Fibroblast of lung (primary cell): ENCODE data around the gene MS4A4A. TPM values are rescaled to one million over a fixed set of nuclear protein-coding genes. Genes with fewer than 3 reads are reported as not detected.

Source experiments
- DNase-seq, 2 donors: peaks; one replicate each; pipeline versions ENCODE4 v3.0.0 to v3.0.0-alpha.2; 2010; ENCODE audit warnings: low read depth in 2 of 2
- H2AFZ ChIP-seq: 2 replicates; pipeline ENCODE4 v1.5.1; 2012; ENCODE audit warnings: low read length, control low read depth, inconsistent platforms
- H3K27ac ChIP-seq: 2 replicates; pipeline ENCODE4 v1.5.1; 2011; ENCODE audit warnings: low read length, control low read depth; ENCODE audit not compliant: insufficient read depth
- H3K27me3 ChIP-seq: 2 replicates; pipeline ENCODE4 v1.5.1; 2011; ENCODE audit warnings: mild to moderate bottlenecking, low read length; ENCODE audit not compliant: control insufficient read depth, insufficient read depth
- H3K36me3 ChIP-seq: 2 replicates; pipeline ENCODE4 v1.5.1; 2011; ENCODE audit warnings: low read length; ENCODE audit not compliant: control insufficient read depth, insufficient read depth
- H3K4me1 ChIP-seq: 2 replicates; pipeline ENCODE4 v1.5.1; 2011; ENCODE audit warnings: low read length; ENCODE audit not compliant: control insufficient read depth, insufficient read depth; ENCODE audit errors: extremely low read depth
- H3K4me2 ChIP-seq: 2 replicates; pipeline ENCODE4 v1.5.1; 2011; ENCODE audit warnings: low read length, control low read depth; ENCODE audit not compliant: insufficient read depth; ENCODE audit errors: extremely low read depth
- H3K4me3 ChIP-seq, 4 experiments: fragments of 200-600 bp in 1 of 4; sonication (generic) in 1 of 4; replicated peaks in 1 of 4; 2 replicates each; pipeline ENCODE4 v1.5.1; 2011 to 2016; ENCODE audit warnings: low read length in 4 of 4, low read depth in 3 of 4, mild to moderate bottlenecking in 3 of 4, control low read depth in 2 of 4, inconsistent platforms in 1 of 4, mixed read lengths in 1 of 4; ENCODE audit not compliant: insufficient read depth in 1 of 4; ENCODE audit errors: control extremely low read depth in 1 of 4
- H3K79me2 ChIP-seq: 2 replicates; pipeline ENCODE4 v1.5.1; 2012; ENCODE audit warnings: mild to moderate bottlenecking, low read length, inconsistent platforms; ENCODE audit not compliant: control insufficient read depth, insufficient read depth
- H3K9ac ChIP-seq: 2 replicates; pipeline ENCODE4 v1.5.1; 2011; ENCODE audit warnings: mild to moderate bottlenecking, low read length, control low read depth; ENCODE audit not compliant: insufficient read depth
- H3K9me3 ChIP-seq: 2 replicates; pipeline ENCODE4 v1.5.1; 2012; ENCODE audit warnings: low read depth, low read length; ENCODE audit not compliant: control insufficient read depth, insufficient read depth
- H4K20me1 ChIP-seq: 2 replicates; pipeline ENCODE4 v1.5.1; 2011; ENCODE audit warnings: low read length; ENCODE audit not compliant: control insufficient read depth, insufficient read depth; ENCODE audit errors: extremely low read depth
- EZH2 ChIP-seq: IDR thresholded peaks from 2 replicates; pipeline ENCODE4 v1.5.1; 2012; ENCODE audit warnings: low read length, control low read depth, mild to moderate bottlenecking; ENCODE audit errors: missing control alignments
- polyA plus RNA-seq, 2 donors: library from polyadenylated mRNA; depleted of rRNA in 1 of 2; stranded (reverse) in 1 of 2; unstranded in 1 of 2; fragments of >200 nt; gene quantifications; 2 replicates each; pipeline ENCODE4 v1.2.1, GENCODE V29; 2011 to 2012; ENCODE audit warnings: missing spikeins in 1 of 2
- total RNA-seq: library from RNA; depleted of rRNA; stranded (reverse); fragments of >200 nt; gene quantifications from 2 replicates; pipeline ENCODE4 v1.2.1, GENCODE V29; 2014
- TF ChIP-seq, protein P1 (sequence below), 2 donors: IDR thresholded peaks in 1 of 2; conservative IDR thresholded peaks in 1 of 2; 1 replicate in 1 of 2; 2 replicates in 1 of 2; pipeline ENCODE4 v1.5.1; 2011 to 2012; ENCODE audit warnings: low read length in 2 of 2, control low read depth in 1 of 2, inconsistent platforms in 1 of 2, low read depth in 1 of 2, mild to moderate bottlenecking in 1 of 2

MS4A4A gene
- total and polyA plus RNA-seq, 2 donors (not counting 1 experiment from before 2014, with no cell fraction given) = not detected

DNA sequence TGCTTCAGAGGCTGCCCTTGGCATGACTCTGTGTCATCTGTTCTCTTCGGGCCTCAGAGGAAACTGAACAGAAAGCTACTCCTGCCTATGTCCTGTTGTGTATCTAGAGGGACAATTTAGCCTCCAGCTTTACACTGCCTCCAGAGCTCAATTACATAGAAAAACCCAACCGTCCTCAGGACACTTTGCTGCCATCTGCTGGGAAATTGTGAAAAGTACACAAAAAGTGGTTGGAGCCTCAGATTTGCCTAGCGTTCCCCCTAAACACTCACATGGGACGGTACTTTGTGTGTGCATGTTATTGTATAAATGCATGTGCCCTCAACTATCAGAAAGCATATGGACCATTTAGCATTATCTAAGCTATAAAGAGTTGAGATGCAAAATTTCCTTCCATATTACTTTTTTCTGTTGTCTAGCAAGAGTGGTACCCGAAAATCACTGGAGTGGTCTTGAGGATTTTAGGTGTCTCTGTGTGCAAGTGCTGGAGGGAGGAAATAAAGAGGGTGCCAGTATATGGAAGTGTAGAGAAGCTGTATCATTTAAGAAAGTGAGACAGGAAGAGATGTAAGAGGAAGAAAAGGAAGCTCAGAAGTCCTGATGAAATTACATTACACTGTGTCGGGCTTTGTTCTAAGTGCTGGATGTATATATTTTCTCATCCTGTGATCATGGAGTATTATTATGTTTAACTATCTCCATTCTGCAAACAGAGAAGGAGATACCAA lies 28.8 kb upstream of the MS4A4A start:
- H3K4me1 ChIP-seq = no peaks in the 10 kb centered on the region
- H3K27ac ChIP-seq = no peak overlapping the region
- no peaks in the 10 kb centered on the region for H3K36me3 ChIP-seq
- H3K9ac ChIP-seq = no peak overlapping the region
- no peak overlapping the region for H2AFZ ChIP-seq
- H3K79me2 ChIP-seq = no peaks in the 10 kb centered on the region
- no peaks in the 10 kb centered on the region for H3K27me3 ChIP-seq
- H3K4me3 ChIP-seq = no peak overlapping the region
- no peak for TF ChIP-seq EZH2
- TF ChIP-seq, protein P1, sequence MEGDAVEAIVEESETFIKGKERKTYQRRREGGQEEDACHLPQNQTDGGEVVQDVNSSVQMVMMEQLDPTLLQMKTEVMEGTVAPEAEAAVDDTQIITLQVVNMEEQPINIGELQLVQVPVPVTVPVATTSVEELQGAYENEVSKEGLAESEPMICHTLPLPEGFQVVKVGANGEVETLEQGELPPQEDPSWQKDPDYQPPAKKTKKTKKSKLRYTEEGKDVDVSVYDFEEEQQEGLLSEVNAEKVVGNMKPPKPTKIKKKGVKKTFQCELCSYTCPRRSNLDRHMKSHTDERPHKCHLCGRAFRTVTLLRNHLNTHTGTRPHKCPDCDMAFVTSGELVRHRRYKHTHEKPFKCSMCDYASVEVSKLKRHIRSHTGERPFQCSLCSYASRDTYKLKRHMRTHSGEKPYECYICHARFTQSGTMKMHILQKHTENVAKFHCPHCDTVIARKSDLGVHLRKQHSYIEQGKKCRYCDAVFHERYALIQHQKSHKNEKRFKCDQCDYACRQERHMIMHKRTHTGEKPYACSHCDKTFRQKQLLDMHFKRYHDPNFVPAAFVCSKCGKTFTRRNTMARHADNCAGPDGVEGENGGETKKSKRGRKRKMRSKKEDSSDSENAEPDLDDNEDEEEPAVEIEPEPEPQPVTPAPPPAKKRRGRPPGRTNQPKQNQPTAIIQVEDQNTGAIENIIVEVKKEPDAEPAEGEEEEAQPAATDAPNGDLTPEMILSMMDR (conservative IDR thresholded peaks at IDR 0.05 in 1 of 2, IDR thresholded peaks at IDR 0.05 in 1 of 2; ENCODE audit: low read depth in 1 of 2, low read length in 2 of 2) = peak; percentile 33 to 53
- DNase-seq = peak in 1 of 2 donors; percentile 21
- no peak overlapping the region for H3K4me2 ChIP-seq
- H4K20me1 ChIP-seq = no peaks in the 10 kb centered on the region
- H3K9me3 ChIP-seq = no peaks in the 10 kb centered on the region

DNA sequence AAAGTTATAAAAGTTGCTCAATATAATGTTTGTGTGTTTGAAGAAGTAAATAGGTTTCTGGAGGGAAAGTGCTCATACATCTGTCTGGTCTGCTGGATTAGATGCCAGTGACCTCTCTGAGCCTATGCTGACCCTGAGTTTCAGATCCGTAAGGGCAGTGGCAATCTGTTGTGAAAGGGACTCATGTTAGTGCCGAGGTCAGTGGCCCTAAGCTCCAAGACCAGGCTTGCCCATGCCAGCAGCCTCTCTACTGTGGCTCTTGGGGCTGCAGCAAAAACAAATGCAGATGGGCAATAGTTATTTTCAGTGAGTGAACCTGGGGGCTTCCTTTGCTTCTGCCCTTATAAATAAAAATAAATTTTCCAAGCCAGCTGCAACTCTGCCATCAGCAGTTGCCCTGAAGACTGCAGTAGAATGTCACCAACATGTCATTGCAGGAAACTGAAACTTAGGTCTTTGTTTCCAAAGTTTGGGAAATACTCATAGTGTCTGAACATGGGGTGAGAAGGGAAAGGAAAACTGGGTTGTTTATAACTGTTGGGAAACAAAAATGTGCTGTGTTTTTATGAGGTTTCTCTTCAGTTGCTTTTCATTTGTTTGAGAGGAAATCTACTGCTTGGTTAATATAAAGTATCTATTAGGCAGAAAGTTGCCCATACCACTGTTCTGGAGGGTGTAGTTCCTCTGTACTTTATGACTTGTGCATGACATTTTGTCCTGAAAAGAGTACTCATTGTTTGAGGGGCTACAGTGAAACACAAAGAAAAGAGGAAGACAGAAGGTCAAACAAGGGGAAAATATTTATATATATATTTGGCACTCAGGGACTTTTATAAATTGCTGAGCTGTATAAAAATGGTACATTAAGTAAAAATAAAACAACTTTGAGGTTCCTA lies 28.0 kb upstream of the MS4A4A start:
- no peaks in the 10 kb centered on the region for H3K9me3 ChIP-seq
- TF ChIP-seq EZH2 = no peak
- TF ChIP-seq, protein P1 (conservative IDR thresholded peaks at IDR 0.05 in 1 of 2, IDR thresholded peaks at IDR 0.05 in 1 of 2; ENCODE audit: low read depth in 1 of 2, low read length in 2 of 2) = no peak

More for the DNA sequence above, 28.0 kb upstream of the MS4A4A start:
- no peaks in the 10 kb centered on the region for H3K4me1 ChIP-seq
- no peak for DNase-seq
- no peak overlapping the region for H3K4me2 ChIP-seq
- H3K79me2 ChIP-seq = no peaks in the 10 kb centered on the region
- H4K20me1 ChIP-seq = no peaks in the 10 kb centered on the region
- no peak overlapping the region for H2AFZ ChIP-seq
- no peaks in the 10 kb centered on the region for H3K27me3 ChIP-seq
- H3K27ac ChIP-seq = no peak overlapping the region
- no peak overlapping the region for H3K9ac ChIP-seq
- no peak overlapping the region for H3K4me3 ChIP-seq
- H3K36me3 ChIP-seq = no peaks in the 10 kb centered on the region
